Spleen (tissue), 7 donors: ENCODE measurements around the gene ATM.
"Not testable (repeated sequence)": the region's sequence is repeated elsewhere in the genome, so short reads cannot be mapped to it uniquely, and the experiment has no call there.

ENCODE experiments used
- POLR2AphosphoS5 ChIP-seq, 3 donors: sonication (generic); formaldehyde crosslinking; IDR thresholded peaks; one replicate each; pipeline ENCODE4 v1.5.1; 2017; ENCODE audit warnings: antibody characterized with exemption in 3 of 3
- TF ChIP-seq, protein P1 (sequence below), 11 experiments: fragments of 200-600 bp in 7 of 11; fragments of 450-650 bp in 4 of 11; sonication (generic) in 4 of 11; IDR thresholded peaks in 8 of 11; conservative IDR thresholded peaks in 3 of 11; 1 replicate in 7 of 11; 2 replicates in 4 of 11; pipeline versions ENCODE4 v1.4.0 to v1.8.0; 2016 to 2021; ENCODE audit warnings: antibody characterized with exemption in 11 of 11, inconsistent platforms in 4 of 11, mild to moderate bottlenecking in 1 of 11
- donor health status: DM: no; HTN: no; CAD: no; lungs with moderate emphysema.
- donor health status: DM: no; HTN: no; CAD: no.
- donor health status: DM: no; HTN: no; CAD: no.

DNA sequence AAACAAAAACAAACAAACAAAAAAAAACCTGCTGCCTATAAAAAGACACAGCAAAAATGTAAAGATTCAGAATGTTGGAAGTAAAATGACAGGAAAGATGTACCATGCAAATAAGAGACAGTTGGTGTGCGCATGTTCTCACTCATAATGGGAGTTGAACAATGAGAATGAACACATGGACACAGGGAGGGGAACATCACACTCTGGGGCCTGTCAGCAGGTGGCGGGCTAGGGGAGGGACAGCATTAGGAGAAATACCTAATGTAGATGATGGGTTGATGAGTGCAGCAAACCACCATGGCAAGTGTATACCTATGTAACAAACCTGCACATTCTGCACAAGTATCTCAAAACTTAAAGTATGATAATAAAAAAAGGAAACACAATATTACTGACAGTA is 194.7 kb downstream of the ATM start:
- TF ChIP-seq, protein P1, sequence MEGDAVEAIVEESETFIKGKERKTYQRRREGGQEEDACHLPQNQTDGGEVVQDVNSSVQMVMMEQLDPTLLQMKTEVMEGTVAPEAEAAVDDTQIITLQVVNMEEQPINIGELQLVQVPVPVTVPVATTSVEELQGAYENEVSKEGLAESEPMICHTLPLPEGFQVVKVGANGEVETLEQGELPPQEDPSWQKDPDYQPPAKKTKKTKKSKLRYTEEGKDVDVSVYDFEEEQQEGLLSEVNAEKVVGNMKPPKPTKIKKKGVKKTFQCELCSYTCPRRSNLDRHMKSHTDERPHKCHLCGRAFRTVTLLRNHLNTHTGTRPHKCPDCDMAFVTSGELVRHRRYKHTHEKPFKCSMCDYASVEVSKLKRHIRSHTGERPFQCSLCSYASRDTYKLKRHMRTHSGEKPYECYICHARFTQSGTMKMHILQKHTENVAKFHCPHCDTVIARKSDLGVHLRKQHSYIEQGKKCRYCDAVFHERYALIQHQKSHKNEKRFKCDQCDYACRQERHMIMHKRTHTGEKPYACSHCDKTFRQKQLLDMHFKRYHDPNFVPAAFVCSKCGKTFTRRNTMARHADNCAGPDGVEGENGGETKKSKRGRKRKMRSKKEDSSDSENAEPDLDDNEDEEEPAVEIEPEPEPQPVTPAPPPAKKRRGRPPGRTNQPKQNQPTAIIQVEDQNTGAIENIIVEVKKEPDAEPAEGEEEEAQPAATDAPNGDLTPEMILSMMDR (IDR thresholded peaks at IDR 0.05 in 8 of 11, conservative IDR thresholded peaks at IDR 0.05 in 3 of 11): peak in 4 of 11 experiments; percentile 18 to 34 (median 28)
- not testable (repeated sequence) for TF ChIP-seq POLR2AphosphoS5 (IDR thresholded peaks at IDR 0.05)
